ENCODE data around the gene DIDO1. TPM values are rescaled to one million over a fixed set of nuclear protein-coding genes. Genes with fewer than 3 reads are reported as not detected.

The DIDO1 gene
- total RNA-seq, 1 donor from 2014 or later: 41.6 TPM

GRCh38 chr20:62964700-62965099, 38.4 kb upstream of the DIDO1 start:
- H3K4me3 Mint-ChIP-seq (ENCODE audit: unreplicated experiment): no peak overlapping the region
- H3K4me1 Mint-ChIP-seq (ENCODE audit: low read depth): no peaks in the 10 kb centered on the region
- no peaks in the 10 kb centered on the region for H3K36me3 Mint-ChIP-seq (ENCODE audit: low read depth)
- no peaks in the 10 kb centered on the region for H3K9me3 Mint-ChIP-seq (ENCODE audit: low read depth)
- TF ChIP-seq, protein P1, sequence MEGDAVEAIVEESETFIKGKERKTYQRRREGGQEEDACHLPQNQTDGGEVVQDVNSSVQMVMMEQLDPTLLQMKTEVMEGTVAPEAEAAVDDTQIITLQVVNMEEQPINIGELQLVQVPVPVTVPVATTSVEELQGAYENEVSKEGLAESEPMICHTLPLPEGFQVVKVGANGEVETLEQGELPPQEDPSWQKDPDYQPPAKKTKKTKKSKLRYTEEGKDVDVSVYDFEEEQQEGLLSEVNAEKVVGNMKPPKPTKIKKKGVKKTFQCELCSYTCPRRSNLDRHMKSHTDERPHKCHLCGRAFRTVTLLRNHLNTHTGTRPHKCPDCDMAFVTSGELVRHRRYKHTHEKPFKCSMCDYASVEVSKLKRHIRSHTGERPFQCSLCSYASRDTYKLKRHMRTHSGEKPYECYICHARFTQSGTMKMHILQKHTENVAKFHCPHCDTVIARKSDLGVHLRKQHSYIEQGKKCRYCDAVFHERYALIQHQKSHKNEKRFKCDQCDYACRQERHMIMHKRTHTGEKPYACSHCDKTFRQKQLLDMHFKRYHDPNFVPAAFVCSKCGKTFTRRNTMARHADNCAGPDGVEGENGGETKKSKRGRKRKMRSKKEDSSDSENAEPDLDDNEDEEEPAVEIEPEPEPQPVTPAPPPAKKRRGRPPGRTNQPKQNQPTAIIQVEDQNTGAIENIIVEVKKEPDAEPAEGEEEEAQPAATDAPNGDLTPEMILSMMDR (IDR thresholded peaks at IDR 0.05): no peak
- no peak overlapping the region for H3K27ac Mint-ChIP-seq (ENCODE audit: unreplicated experiment)
- H3K27me3 Mint-ChIP-seq (ENCODE audit: low read depth): peaks cover 15% of the 10 kb centered on the region
- DNase-seq (ENCODE audit: low spot score): no peak

DNA sequence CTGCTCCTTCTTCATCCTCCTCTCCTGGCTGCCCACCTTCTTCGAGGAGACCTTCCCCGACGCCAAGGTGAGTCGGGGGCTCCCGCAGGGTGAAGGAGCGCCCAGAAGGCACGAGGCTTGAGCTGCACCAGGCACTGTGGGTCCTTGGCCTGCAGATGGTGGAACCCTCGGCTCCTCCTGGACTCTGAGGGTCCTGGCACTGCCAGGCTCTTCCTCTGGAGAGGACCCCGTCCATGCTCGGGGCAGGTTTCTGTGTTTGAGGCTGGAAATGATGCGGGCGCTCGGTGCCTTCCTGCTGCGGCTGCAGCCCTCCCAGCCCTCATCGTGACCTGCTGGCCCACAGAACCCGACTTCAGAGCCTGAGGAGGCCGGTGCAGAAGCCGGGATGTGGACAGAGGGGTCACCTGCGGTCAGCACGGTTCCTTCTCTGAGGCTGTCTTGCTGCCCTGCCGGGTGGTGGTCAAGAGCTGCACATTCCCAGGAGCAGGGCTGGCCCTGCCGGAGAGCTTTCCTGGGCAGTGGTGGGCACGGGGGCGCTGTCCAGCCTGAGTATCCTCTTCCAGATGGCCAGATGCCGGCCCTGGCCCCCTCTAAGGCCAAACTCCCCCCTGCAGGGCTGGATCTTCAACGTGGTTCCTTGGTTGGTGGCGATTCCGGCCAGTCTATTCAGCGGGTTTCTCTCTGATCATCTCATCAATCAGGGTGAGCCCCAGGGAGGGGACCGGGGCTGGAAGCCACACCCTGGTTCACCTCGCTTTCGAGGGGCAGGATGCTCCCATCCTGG, 37.5 kb upstream of the DIDO1 start:
- Mint-ChIP-seq H3K27me3 (ENCODE audit: low read depth) (peaks cover 10% of the 10 kb centered on the region), H3K9me3 (ENCODE audit: low read depth) (no peaks in the 10 kb centered on the region), H3K27ac (ENCODE audit: unreplicated experiment) (no peak overlapping the region), H3K4me1 (ENCODE audit: low read depth) (no peaks in the 10 kb centered on the region), H3K4me3 (ENCODE audit: unreplicated experiment) (no peak overlapping the region), H3K36me3 (ENCODE audit: low read depth) (no peaks in the 10 kb centered on the region)
- no peak for DNase-seq (ENCODE audit: low spot score)
- TF ChIP-seq, protein P1 (IDR thresholded peaks at IDR 0.05): no peak

- H3K36me3 Mint-ChIP-seq (ENCODE audit: low read depth): no peaks in the 10 kb centered on the region
- H3K9me3 Mint-ChIP-seq (ENCODE audit: low read depth): no peaks in the 10 kb centered on the region
- no peak overlapping the region for H3K27ac Mint-ChIP-seq (ENCODE audit: unreplicated experiment)
- peaks cover 10% of the 10 kb centered on the region for H3K27me3 Mint-ChIP-seq (ENCODE audit: low read depth)
- H3K4me1 Mint-ChIP-seq (ENCODE audit: low read depth): no peaks in the 10 kb centered on the region
- no peak for DNase-seq (ENCODE audit: low spot score)
- no peak overlapping the region for H3K4me3 Mint-ChIP-seq (ENCODE audit: unreplicated experiment)
- TF ChIP-seq, protein P1 (IDR thresholded peaks at IDR 0.05): no peak
Observed at GRCh38 chr20:62962891-62963613, 36.7 kb upstream of the DIDO1 start.

DNA sequence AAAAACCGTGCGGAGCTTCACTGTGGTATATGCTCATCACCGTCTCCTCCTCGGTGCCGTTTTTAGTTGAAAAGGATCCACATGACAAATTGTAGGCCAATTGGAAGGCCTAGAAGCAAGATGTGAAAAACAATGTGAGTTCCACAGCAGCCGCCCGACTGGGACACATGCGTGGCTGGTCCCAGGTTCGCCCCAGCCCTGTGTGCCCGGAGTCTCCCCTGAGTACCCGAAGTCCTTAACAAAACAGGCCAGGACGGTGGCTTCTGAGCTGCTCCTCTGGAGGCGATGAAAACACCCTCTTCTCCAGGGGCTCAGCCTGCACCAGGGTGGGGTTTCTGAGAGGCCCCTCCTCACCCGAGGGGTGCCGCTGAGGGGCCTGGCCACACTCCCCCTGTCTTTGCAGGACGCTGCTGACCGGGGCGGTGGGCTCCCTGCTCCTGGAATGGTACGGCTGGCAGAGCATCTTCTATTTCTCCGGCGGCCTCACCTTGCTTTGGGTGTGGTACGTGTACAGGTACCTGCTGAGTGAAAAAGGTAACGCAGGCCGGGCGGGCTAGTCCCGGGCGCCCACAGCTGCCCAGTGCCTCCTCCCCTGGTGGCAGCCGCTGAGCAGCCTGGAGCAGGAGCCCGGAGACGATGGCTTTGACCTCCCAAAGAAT, 36.0 kb upstream of the DIDO1 start:
- Mint-ChIP-seq H3K36me3 (ENCODE audit: low read depth) (no peaks in the 10 kb centered on the region), H3K27me3 (ENCODE audit: low read depth) (peaks cover 10% of the 10 kb centered on the region)

DNA sequence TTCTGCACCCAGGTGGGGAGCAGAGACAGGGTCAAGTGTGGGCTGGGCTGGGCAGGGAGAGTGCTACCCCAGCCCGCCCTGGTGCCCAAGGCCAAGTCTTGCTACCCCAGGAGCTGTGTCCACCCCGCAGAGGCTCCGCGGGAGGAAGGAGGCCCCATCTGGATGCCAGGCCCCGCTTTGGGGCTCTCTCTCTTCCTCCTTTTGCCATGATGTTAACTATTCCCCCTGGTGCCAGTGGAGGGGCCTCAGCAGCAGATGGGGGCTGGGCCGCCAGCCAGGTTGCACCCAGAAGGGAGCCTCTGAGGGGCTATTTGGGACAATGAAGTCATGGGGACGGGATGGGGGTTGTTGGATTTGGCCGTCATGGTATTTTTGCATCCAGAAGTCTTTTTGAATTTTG, 35.5 kb upstream of the DIDO1 start:
- H3K9me3 Mint-ChIP-seq (ENCODE audit: low read depth): no peaks in the 10 kb centered on the region
- H3K27ac Mint-ChIP-seq (ENCODE audit: unreplicated experiment): no peak overlapping the region
- TF ChIP-seq, protein P1 (IDR thresholded peaks at IDR 0.05): no peak
- no peak overlapping the region for H3K4me3 Mint-ChIP-seq (ENCODE audit: unreplicated experiment)
- H3K36me3 Mint-ChIP-seq (ENCODE audit: low read depth): no peaks in the 10 kb centered on the region
- peaks cover 10% of the 10 kb centered on the region for H3K27me3 Mint-ChIP-seq (ENCODE audit: low read depth)
- DNase-seq (ENCODE audit: low spot score): no peak
- no peaks in the 10 kb centered on the region for H3K4me1 Mint-ChIP-seq (ENCODE audit: low read depth)

More for the DNA sequence above, 36.0 kb upstream of the DIDO1 start:
- DNase-seq (ENCODE audit: low spot score): no peak
- TF ChIP-seq, protein P1 (IDR thresholded peaks at IDR 0.05): no peak
- H3K4me1 Mint-ChIP-seq (ENCODE audit: low read depth): no peaks in the 10 kb centered on the region
- H3K4me3 Mint-ChIP-seq (ENCODE audit: unreplicated experiment): no peak overlapping the region
- H3K27ac Mint-ChIP-seq (ENCODE audit: unreplicated experiment): no peak overlapping the region
- H3K9me3 Mint-ChIP-seq (ENCODE audit: low read depth): no peaks in the 10 kb centered on the region

Data from chondrocyte (in vitro differentiated cells).